ENCODE data around the gene HTR3A. TPM values are rescaled to one million over a fixed set of nuclear protein-coding genes. Genes with fewer than 3 reads are reported as not detected.
A peak's percentile ranks its signal among the peaks of the same experiment; 100 is the strongest.

HTR3A gene
- total and polyA plus RNA-seq, 5 experiments from 2014 or later = not detected

- ATAC-seq (no peak), DNase-seq (no peak)
- Mint-ChIP-seq H3K27me3 (peaks cover 10 to 23% (median 16%) of the 10 kb centered on the region in 5 donors), H3K9me3 (no peaks in the 10 kb centered on the region), H3K27ac (no peak overlapping the region), H3K36me3 (no peaks in the 10 kb centered on the region), H3K4me3 (no peak overlapping the region), H3K4me1 (no peaks in the 10 kb centered on the region)
- POLR2A ChIA-PET = no interaction called here
These were observed 33.4 kb downstream of the HTR3A start for GRCh38 chr11:114008331-114008730.

GRCh38 chr11:114010931-114011330, 36.0 kb downstream of the HTR3A start:
- POLR2A ChIA-PET = no interaction called here
- no peak for ATAC-seq
- Mint-ChIP-seq H3K4me3 (no peak overlapping the region), H3K27me3 (peaks cover 13 to 21% (median 16%) of the 10 kb centered on the region in 5 donors), H3K36me3 (no peaks in the 10 kb centered on the region), H3K27ac (no peak overlapping the region), H3K4me1 (no peaks in the 10 kb centered on the region), H3K9me3 (no peaks in the 10 kb centered on the region)
- DNase-seq = no peak

GRCh38 chr11:114011443-114011842, 36.5 kb downstream of the HTR3A start:
- Mint-ChIP-seq H3K36me3 (no peaks in the 10 kb centered on the region), H3K27me3 (peaks cover 13 to 21% (median 16%) of the 10 kb centered on the region in 5 donors), H3K4me3 (no peak overlapping the region), H3K9me3 (no peaks in the 10 kb centered on the region), H3K4me1 (no peaks in the 10 kb centered on the region), H3K27ac (no peak overlapping the region)
- DNase-seq = no peak
- no peak for ATAC-seq
- POLR2A ChIA-PET = no interaction called here

- Mint-ChIP-seq H3K36me3 (no peaks in the 10 kb centered on the region), H3K9me3 (no peaks in the 10 kb centered on the region), H3K4me3 (no peak overlapping the region), H3K27me3 (peaks cover 9 to 18% (median 14%) of the 10 kb centered on the region in 5 donors), H3K27ac (no peak overlapping the region), H3K4me1 (no peaks in the 10 kb centered on the region)
- ATAC-seq (no peak), DNase-seq (no peak)
- POLR2A ChIA-PET = no interaction called here
These were observed 40.2 kb downstream of the HTR3A start for GRCh38 chr11:114015117-114015516.

GRCh38 chr11:114016986-114017385, 42.1 kb downstream of the HTR3A start:
- ATAC-seq = no peak
- Mint-ChIP-seq H3K27ac (no peak overlapping the region), H3K27me3 (peaks cover under 1 to 10% (median 7%) of the 10 kb centered on the region in 5 donors), H3K4me1 (no peaks in the 10 kb centered on the region), H3K4me3 (peak overlapping the region in 1 of 10 donors; percentile 56), H3K9me3 (no peaks in the 10 kb centered on the region), H3K36me3 (no peaks in the 10 kb centered on the region)
- DNase-seq = no peak
- POLR2A ChIA-PET = interaction anchor here (0.7 kb wide), 1 partner anchor 44 kb away, joined by 3 read pairs; no protein-coding TSS in a partner anchor

- no peaks in the 10 kb centered on the region for H3K9me3 Mint-ChIP-seq
- DNase-seq (no peak), ATAC-seq (no peak)
- H3K36me3 Mint-ChIP-seq = no peaks in the 10 kb centered on the region
- peaks cover 0 to 6% (median 4%) of the 10 kb centered on the region in 5 donors for H3K27me3 Mint-ChIP-seq
- no peak overlapping the region for H3K4me3 Mint-ChIP-seq
- no peak overlapping the region for H3K27ac Mint-ChIP-seq
- no peaks in the 10 kb centered on the region for H3K4me1 Mint-ChIP-seq
- POLR2A ChIA-PET = no interaction called here
These were observed 42.8 kb downstream of the HTR3A start for GRCh38 chr11:114017723-114018122.

GRCh38 chr11:114019046-114019445, 44.1 kb downstream of the HTR3A start:
- POLR2A ChIA-PET = no interaction called here
- H3K9me3 Mint-ChIP-seq = no peaks in the 10 kb centered on the region
- no peaks in the 10 kb centered on the region for H3K4me1 Mint-ChIP-seq
- no peak for DNase-seq
- peaks cover 0 to 3% (median 0%) of the 10 kb centered on the region in 5 donors for H3K27me3 Mint-ChIP-seq
- H3K36me3 Mint-ChIP-seq = no peaks in the 10 kb centered on the region
- no peak for ATAC-seq
- H3K4me3 Mint-ChIP-seq = no peak overlapping the region
- H3K27ac Mint-ChIP-seq = no peak overlapping the region

- ATAC-seq (no peak), DNase-seq (no peak)
- H3K4me3 Mint-ChIP-seq = no peak overlapping the region
- POLR2A ChIA-PET = interaction anchor here (0.6 kb wide), 1 partner anchor 164 kb away, joined by 4 read pairs; no protein-coding TSS in a partner anchor
- no peaks in the 10 kb centered on the region for H3K9me3 Mint-ChIP-seq
- H3K36me3 Mint-ChIP-seq = no peaks in the 10 kb centered on the region
- no peaks in the 10 kb centered on the region for H3K4me1 Mint-ChIP-seq
- H3K27me3 Mint-ChIP-seq = peaks cover 0 to 3% (median 0%) of the 10 kb centered on the region in 5 donors
- no peak overlapping the region for H3K27ac Mint-ChIP-seq
These were observed 44.7 kb downstream of the HTR3A start for GRCh38 chr11:114019574-114019973.

- ATAC-seq = no peak
- POLR2A ChIA-PET = no interaction called here
- no peak for DNase-seq
These were observed 50.5 kb downstream of the HTR3A start for GRCh38 chr11:114025329-114025907.

GRCh38 chr11:114026355-114026754, 51.4 kb downstream of the HTR3A start:
- Mint-ChIP-seq H3K4me3 (no peak overlapping the region), H3K36me3 (no peaks in the 10 kb centered on the region), H3K9me3 (no peaks in the 10 kb centered on the region), H3K27me3 (peaks cover 3 to 15% (median 10%) of the 10 kb centered on the region in 5 donors), H3K4me1 (peaks cover 5 to 10% (median 8%) of the 10 kb centered on the region in 4 donors), H3K27ac (peak overlapping the region in 1 of 10 donors; percentile 31)
- peak in 6 of 10 donors; percentile 7 to 37 (median 28) for DNase-seq
- ATAC-seq = peak; percentile 80 to 81
- POLR2A ChIA-PET = no interaction called here

More at GRCh38 chr11:114025329-114025907, 50.5 kb downstream of the HTR3A start:
- no peaks in the 10 kb centered on the region for H3K9me3 Mint-ChIP-seq
- H3K27me3 Mint-ChIP-seq = peaks cover 3 to 11% (median 5%) of the 10 kb centered on the region in 5 donors
- no peak overlapping the region for H3K4me3 Mint-ChIP-seq
- H3K36me3 Mint-ChIP-seq = no peaks in the 10 kb centered on the region
- no peak overlapping the region for H3K27ac Mint-ChIP-seq
- H3K4me1 Mint-ChIP-seq = peaks cover 5 to 10% (median 8%) of the 10 kb centered on the region in 4 donors

GRCh38 chr11:114027391-114027790, 52.5 kb downstream of the HTR3A start:
- Mint-ChIP-seq H3K36me3 (no peaks in the 10 kb centered on the region), H3K27ac (no peak overlapping the region), H3K4me1 (peaks cover 5 to 10% (median 8%) of the 10 kb centered on the region in 4 donors), H3K27me3 (peaks cover 3 to 15% (median 10%) of the 10 kb centered on the region in 5 donors), H3K4me3 (no peak overlapping the region), H3K9me3 (no peaks in the 10 kb centered on the region)
- DNase-seq (no peak), ATAC-seq (no peak)
- POLR2A ChIA-PET = no interaction called here

GRCh38 chr11:114027926-114028325, 53.0 kb downstream of the HTR3A start:
- H3K9me3 Mint-ChIP-seq = no peaks in the 10 kb centered on the region
- no peak for ATAC-seq
- no peak overlapping the region for H3K4me3 Mint-ChIP-seq
- peaks cover 5 to 10% (median 8%) of the 10 kb centered on the region in 4 donors for H3K4me1 Mint-ChIP-seq
- H3K27ac Mint-ChIP-seq = no peak overlapping the region
- no peaks in the 10 kb centered on the region for H3K36me3 Mint-ChIP-seq
- POLR2A ChIA-PET = no interaction called here
- H3K27me3 Mint-ChIP-seq = peaks cover 3 to 18% (median 10%) of the 10 kb centered on the region in 5 donors
- no peak for DNase-seq

GRCh38 chr11:114031246-114031966, 56.5 kb downstream of the HTR3A start:
- H3K27ac Mint-ChIP-seq = no peak overlapping the region
- ATAC-seq = no peak
- H3K4me3 Mint-ChIP-seq = no peak overlapping the region
- H3K36me3 Mint-ChIP-seq = no peaks in the 10 kb centered on the region
- peaks cover 4 to 24% (median 12%) of the 10 kb centered on the region in 5 donors for H3K27me3 Mint-ChIP-seq
- no peaks in the 10 kb centered on the region for H3K9me3 Mint-ChIP-seq
- peaks cover 3 to 13% (median 9%) of the 10 kb centered on the region in 4 donors for H3K4me1 Mint-ChIP-seq
- DNase-seq = no peak
- POLR2A ChIA-PET = no interaction called here

Measured in naive thymus-derived CD8-positive, alpha-beta T cell (primary cell).